Stimulated activated naive CD4-positive, alpha-beta T cell (primary cell): ENCODE results near the gene LRWD1.

ENCODE experiments used
- DNase-seq, 6 experiments: peaks; one replicate each; lab custom pipeline; 2025; lab: John Stamatoyannopoulos, UW

LRWD1 gene

GRCh38 chr7:102464577-102465280, at the start of gene LRWD1, which contains the start of gene ALKBH4:
TSS of gene LRWD1 (plus strand) at chr7:102464984. CDS start at chr7:102465081, 97 bp downstream.
TSS of gene ALKBH4 (minus strand) at chr7:102464863. CDS start at chr7:102464836, 27 bp downstream.
- peak; percentile 81 to 92 (median 89) for DNase-seq

- peak in 5 of 6 experiments; percentile 11 to 77 (median 46) for DNase-seq
Observed at GRCh38 chr7:102415685-102416225, 49.0 kb upstream of the LRWD1 start.

- DNase-seq = no peak
Observed at GRCh38 chr7:102416406-102416805, 48.4 kb upstream of the LRWD1 start.

GRCh38 chr7:102417105-102417504, 47.7 kb upstream of the LRWD1 start:
- DNase-seq = peak in 3 of 6 experiments; percentile 28 to 39 (median 34)

GRCh38 chr7:102418592-102418991, 46.2 kb upstream of the LRWD1 start:
- DNase-seq = no peak

- no peak for DNase-seq
Observed at GRCh38 chr7:102421706-102422240, 43.0 kb upstream of the LRWD1 start.

- DNase-seq = no peak
Observed at GRCh38 chr7:102424129-102424551, 40.6 kb upstream of the LRWD1 start.

GRCh38 chr7:102424787-102425218, 40.0 kb upstream of the LRWD1 start:
- no peak for DNase-seq

- peak; percentile 71 to 85 (median 78) for DNase-seq
Observed at GRCh38 chr7:102425639-102426267, 39.0 kb upstream of the LRWD1 start.

- DNase-seq = peak; percentile 40 to 85 (median 62)
Observed at GRCh38 chr7:102426268-102427018, 38.3 kb upstream of the LRWD1 start.

- no peak for DNase-seq
Observed at GRCh38 chr7:102427019-102427405, 37.8 kb upstream of the LRWD1 start.

- DNase-seq = no peak
Observed at GRCh38 chr7:102429141-102429899, 35.5 kb upstream of the LRWD1 start.

- peak; percentile 53 to 74 (median 66) for DNase-seq
Observed at GRCh38 chr7:102431617-102432298, 33.0 kb upstream of the LRWD1 start.

- peak in 4 of 6 experiments; percentile 25 to 53 (median 51) for DNase-seq
Observed at GRCh38 chr7:102432442-102433218, 32.2 kb upstream of the LRWD1 start.

GRCh38 chr7:102433219-102434038, 31.4 kb upstream of the LRWD1 start, which contains the start of gene ORAI2:
TSS of gene ORAI2 (plus strand) at chr7:102433575. CDS start at chr7:102438957, 5,382 bp downstream.
- peak; percentile 55 to 82 (median 80) for DNase-seq

GRCh38 chr7:102434039-102434486, 30.7 kb upstream of the LRWD1 start:
- peak in 3 of 6 experiments; percentile 10 to 34 (median 20) for DNase-seq

GRCh38 chr7:102436118-102436517, 28.7 kb upstream of the LRWD1 start:
- no peak for DNase-seq

GRCh38 chr7:102439963-102440795, 24.6 kb upstream of the LRWD1 start:
- DNase-seq = no peak
